ENCODE results near the gene GAK.

GAK gene

GRCh38 chr4:964346-965025 is 32.4 kb upstream of the GAK start:
- DNase-seq: peak; percentile 9

- peak; percentile 6 for DNase-seq
Observed at GRCh38 chr4:963276-964225, 31.4 kb upstream of the GAK start.

- no peak for DNase-seq
Observed at GRCh38 chr4:962231-963208, 30.4 kb upstream of the GAK start.

- peak; percentile 4 for DNase-seq
Observed at GRCh38 chr4:961351-962230, 29.5 kb upstream of the GAK start.

GRCh38 chr4:960636-961350 is 28.7 kb upstream of the GAK start:
- no peak for DNase-seq

- no peak for DNase-seq
Observed at GRCh38 chr4:960140-960635, 28.1 kb upstream of the GAK start.

GRCh38 chr4:959338-960139 is 27.4 kb upstream of the GAK start:
- peak; percentile 3 for DNase-seq

- no peak for DNase-seq
Observed at GRCh38 chr4:958696-959337, 26.7 kb upstream of the GAK start.

- no peak for DNase-seq
Observed at GRCh38 chr4:958314-958665, 26.2 kb upstream of the GAK start.

- no peak for DNase-seq
Observed at GRCh38 chr4:957581-958313, 25.6 kb upstream of the GAK start.

- no peak for DNase-seq
Observed at GRCh38 chr4:957231-957580, 25.1 kb upstream of the GAK start.

- no peak for DNase-seq
Observed at GRCh38 chr4:956531-957230, 24.6 kb upstream of the GAK start.

GRCh38 chr4:955931-956381 is 23.8 kb upstream of the GAK start:
- no peak for DNase-seq

GRCh38 chr4:955161-955921 is 23.2 kb upstream of the GAK start:
- DNase-seq: no peak

- no peak for DNase-seq
Observed at GRCh38 chr4:954211-955020, 22.3 kb upstream of the GAK start.

- no peak for DNase-seq
Observed at GRCh38 chr4:953574-953915, 21.4 kb upstream of the GAK start.

Data from retina (tissue), 1 donor.